Hepatocyte (in vitro differentiated cells): ENCODE measurements around the gene ALOX12B.

Experiments
- CTCF ChIP-seq: fragments of 200-600 bp; sonication (generic); IDR thresholded peaks from 2 replicates; pipeline ENCODE4 v1.5.1; 2016; ENCODE audit warnings: antibody characterized with exemption, mild to moderate bottlenecking; ENCODE audit not compliant: poor library complexity
- EZH2 ChIP-seq: fragments of 200-600 bp; sonication (generic); IDR thresholded peaks from 2 replicates; pipeline ENCODE4 v1.6.1; 2016; ENCODE audit warnings: antibody characterized with exemption, mild to moderate bottlenecking, borderline replicate concordance
- EZH2phosphoT487 ChIP-seq: fragments of 200-600 bp; sonication (generic); IDR thresholded peaks from one replicate; pipeline ENCODE4 v1.6.1; 2018; ENCODE audit warnings: antibody characterized with exemption, mild to moderate bottlenecking, low read depth, moderate library complexity; ENCODE audit not compliant: unreplicated experiment, severe bottlenecking

- no peak for TF ChIP-seq CTCF
- no peak for TF ChIP-seq EZH2
- TF ChIP-seq EZH2phosphoT487 = no peak
These were observed 30.0 kb upstream of the ALOX12B start for GRCh38 chr17:8117367-8117979.
